Left forelimb (tissue), 1 donor: ENCODE data around the gene MPDZ.

ENCODE experiments used
- DNase-seq: peaks from one replicate; pipeline ENCODE4 v3.0.0-alpha.2; 2018; ENCODE audit warnings: low spot score

Gene MPDZ

DNA sequence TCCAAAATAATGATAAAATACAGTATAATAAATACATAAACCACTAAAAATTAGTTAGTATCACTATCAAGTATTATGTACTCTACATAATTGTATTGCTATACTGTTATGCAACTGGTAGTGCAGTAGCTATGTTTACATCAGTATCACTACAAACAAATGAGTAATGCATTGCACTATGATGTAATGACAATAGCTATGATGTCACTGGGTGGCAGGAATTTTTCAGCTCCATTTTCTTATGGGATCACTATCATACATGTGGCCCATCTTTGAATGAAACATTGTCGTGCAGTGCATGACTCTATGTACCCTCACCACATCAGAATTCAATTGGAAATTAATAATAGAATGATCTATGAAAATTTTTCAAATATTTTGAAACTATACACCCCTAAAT is 201.3 kb downstream of the MPDZ start:
- no peak for DNase-seq

DNA sequence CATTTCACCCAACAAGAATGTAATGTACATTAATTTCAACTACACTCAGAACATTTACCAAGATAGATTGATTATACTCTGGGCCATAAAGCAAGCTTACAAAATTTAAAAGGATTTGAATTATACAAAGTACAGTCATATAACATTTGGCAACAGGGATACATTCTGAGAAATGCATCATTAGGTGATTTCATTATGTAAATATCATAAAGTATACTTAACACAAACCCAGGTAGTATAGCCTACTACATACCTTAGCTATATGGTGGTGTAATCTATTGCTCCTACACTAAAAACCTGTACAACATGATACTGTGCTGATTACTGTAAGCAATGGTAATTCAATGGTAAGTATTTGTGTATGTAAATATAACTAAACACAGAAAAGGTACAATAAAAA is 202.9 kb downstream of the MPDZ start:
- DNase-seq, result no peak

DNA sequence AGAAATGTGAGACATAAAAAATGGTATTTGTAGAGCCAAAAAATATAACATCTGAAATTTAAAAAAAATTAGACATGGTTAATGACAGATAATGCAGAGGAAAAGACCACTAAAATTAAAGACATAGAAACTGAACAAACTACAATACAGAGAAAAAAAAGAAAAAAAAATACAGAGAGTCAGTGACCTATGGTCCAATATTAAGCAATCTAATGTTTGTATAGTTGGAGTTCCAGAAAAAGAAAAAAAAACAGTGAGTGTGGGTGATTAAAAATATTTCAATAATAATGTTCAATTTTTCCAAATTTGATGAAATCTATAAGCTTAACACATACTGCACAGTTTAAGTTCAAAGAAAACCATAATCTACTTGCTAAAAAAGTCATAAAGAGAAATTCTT is 207.6 kb downstream of the MPDZ start:
- no peak for DNase-seq

DNA sequence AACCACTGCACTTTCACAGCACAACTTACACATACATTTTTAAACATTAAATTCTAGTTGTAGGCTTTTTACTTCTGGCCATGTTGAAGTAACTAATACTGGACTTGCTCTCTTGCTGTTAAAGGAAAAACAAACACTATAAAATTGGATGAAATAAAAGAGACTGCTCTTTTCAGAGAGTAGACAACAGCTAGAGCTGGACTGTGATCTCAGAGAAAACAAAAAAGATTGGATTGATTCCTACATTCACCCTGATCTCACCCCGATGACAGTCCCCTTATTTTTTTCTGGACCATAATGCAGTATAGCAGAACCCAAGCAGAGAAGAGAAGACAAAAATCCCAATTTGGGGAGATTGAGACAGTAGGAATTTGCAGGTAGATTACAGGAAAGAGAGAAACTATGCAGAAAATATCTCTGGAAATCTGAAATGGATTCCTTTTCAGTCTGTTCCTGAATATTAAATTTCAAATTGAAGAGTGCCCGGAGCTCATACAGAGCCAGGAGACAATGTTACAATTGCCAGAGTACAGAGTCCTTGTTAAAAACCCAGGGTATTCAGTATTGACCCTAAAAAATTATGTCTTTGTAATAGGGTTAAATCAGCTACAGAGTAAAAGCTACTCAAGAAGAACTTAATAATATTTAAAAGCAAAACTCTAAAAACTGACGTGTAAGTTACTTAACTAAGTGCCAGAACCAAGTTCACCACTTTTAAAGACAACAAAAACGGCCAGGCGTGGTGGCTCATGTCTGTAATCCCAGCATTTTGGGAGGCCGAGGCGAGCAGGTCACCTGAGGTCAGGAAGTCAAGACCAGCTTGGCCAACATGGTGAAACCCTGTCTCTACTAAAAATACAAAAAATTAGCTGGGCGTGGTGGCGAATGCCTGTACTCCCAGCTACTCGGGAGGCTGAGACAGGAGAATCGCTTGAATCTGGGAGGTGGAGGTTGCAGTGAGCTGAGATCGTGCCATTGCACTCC is 208.6 kb downstream of the MPDZ start:
- DNase-seq, result no peak

DNA sequence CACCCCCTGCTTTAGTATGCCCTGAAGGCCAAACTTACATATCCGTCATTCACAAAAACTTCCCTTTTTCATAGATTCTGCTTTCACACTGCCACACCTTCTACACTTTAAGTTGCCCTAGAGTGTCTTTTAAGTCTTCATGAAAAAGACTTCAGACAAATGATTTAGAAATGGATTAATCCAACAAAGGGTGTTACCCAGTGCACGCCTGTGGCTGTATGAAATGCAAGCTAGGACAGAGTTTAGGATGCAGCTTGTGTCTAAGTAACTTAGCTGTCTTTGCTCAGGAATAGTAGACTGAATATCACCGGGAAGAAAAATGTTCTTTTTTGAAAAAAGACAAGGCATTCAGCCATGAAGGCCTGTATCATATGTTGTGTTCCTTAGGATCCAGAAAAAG is 210.0 kb downstream of the MPDZ start:
- no peak for DNase-seq

DNA sequence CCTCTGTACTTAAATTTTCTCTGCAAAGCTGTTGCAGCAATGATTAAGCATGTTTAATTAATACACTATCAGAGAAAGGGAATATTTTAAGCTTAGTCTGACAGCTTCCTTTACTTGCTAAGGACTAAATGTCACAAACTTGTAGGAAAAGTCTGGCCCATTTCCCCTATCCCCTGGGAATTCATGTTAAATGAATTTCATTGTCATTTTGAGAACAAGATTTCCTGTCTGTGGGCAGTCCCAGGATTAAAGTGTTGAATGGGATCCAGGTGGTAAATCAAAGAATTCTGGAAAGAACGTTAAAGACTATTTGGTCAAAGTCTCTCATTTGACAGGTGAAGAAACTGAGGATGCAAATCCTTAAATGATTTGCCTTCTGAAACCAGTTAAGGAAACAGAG is 214.8 kb downstream of the MPDZ start:
- DNase-seq, result no peak

DNA sequence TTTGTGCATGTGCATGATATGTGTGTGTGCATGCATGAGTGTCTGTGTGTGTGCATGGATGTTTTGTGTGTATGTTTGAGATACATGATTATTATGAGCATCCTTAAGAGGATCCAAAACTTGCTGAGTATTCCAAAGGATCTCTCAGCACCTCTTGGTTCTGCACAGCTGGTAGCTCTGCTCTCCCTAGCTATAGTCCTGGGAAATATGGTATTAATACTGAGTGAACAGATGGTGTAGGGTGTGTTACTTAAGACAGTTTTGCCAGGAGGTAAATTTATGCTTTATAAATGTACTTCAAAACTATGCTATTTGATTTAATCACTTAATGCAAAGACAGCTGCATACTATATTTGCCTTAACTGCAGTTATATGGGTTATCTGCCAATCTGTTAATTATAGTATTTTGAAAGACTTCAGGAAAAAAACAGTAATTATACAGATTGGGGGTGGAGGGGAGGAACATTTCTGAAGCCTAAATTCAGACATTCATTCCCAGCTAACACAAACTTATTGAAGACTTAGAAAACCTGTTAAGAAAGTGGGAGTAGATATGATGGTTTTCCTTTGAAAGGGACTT is 215.5 kb downstream of the MPDZ start:
- DNase-seq, result no peak

DNA sequence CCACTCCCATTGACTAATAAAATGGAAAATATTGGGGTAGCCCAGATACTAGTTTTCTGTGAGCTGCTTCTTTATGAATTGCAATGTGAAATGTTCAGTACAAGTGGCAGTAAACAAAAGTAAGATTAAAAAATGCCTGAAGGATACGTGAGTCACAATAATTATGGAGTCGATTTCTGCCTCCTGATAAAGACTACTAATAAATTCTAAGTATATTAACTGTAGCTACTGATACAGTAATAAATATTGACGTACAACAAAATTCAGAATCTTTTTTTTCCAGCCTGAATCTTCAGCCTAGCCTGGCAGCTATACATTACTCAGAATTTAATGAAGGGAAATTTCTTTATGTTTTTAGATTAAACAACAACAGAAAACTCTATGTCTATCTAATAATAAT is 218.1 kb downstream of the MPDZ start:
- DNase-seq, result no peak
